Activated naive CD4-positive, alpha-beta T cell treated with anti-CD3 and anti-CD28 coated beads, Interleukin-2, amount 10 ng/mL, durations not matched to agents 7 days and 5 days (primary cell): Measurements from ENCODE around the gene SIPA1L3.

Experiments used
- CTCF ChIA-PET: fragments of 350-600 bp; sonication (Branson Sonifier 250); formaldehyde crosslinking; loops from one replicate; lab custom pipeline; 2021; ENCODE audit warnings: antibody characterized with exemption; lab: Charles Lee
- DNase-seq: peaks from one replicate; pipeline ENCODE4 v3.0.0-alpha.2; 2020
- H3K27ac Mint-ChIP-seq: one replicate; pipeline ENCODE4 v1.8.0; 2021; ENCODE audit warnings: mild to moderate bottlenecking, moderate library complexity, mixed read lengths
- H3K27me3 Mint-ChIP-seq: one replicate; pipeline ENCODE4 v1.8.0; 2021; ENCODE audit warnings: mild to moderate bottlenecking, mixed read lengths
- H3K36me3 Mint-ChIP-seq: one replicate; pipeline ENCODE4 v1.8.0; 2021; ENCODE audit warnings: mixed read lengths
- H3K4me1 Mint-ChIP-seq: one replicate; pipeline ENCODE4 v1.8.0; 2021; ENCODE audit warnings: mixed read lengths
- H3K4me3 Mint-ChIP-seq: one replicate; pipeline ENCODE4 v1.8.0; 2021; ENCODE audit warnings: mild to moderate bottlenecking, moderate library complexity, mixed read lengths
- H3K9me3 Mint-ChIP-seq: one replicate; pipeline ENCODE4 v1.8.0; 2021; ENCODE audit warnings: mixed read lengths

Gene SIPA1L3

DNA sequence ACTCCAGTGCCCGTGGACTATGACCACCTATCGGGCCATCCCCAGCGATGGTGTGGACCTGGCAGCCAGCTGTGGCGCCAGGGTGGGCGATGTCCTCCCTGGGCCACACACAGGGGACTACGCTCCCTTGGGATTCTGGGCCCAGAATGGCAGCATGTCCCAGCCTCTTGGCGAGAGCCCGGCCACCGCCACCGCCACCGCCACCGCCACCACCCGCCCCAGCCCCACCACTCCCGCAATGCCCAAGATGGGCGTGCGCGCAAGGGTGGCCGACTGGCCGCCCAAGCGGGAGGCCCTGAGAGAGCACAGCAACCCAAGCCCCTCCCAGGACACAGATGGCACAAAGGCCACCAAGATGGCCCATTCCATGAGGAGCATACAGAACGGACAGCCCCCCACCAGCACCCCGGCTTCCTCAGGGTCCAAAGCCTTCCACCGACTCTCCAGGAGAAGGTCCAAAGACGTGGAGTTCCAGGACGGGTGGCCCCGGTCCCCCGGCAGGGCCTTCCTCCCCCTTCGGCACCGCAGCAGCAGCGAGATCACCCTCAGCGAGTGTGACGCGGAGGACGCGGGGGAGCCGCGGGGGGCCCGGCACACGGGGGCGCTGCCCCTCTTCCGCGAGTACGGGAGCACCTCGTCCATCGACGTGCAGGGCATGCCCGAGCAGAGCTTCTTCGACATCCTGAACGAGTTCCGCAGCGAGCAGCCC, 174.7 kb downstream of the SIPA1L3 start:
- Mint-ChIP-seq H3K4me1 (peaks cover 10% of the 10 kb centered on the region), H3K27ac (no peak overlapping the region), H3K36me3 (peaks cover 7% of the 10 kb centered on the region), H3K4me3 (no peak overlapping the region), H3K27me3 (no peaks in the 10 kb centered on the region), H3K9me3 (peaks cover 3% of the 10 kb centered on the region)
- no peak for DNase-seq
- CTCF ChIA-PET: no interaction called here

DNA sequence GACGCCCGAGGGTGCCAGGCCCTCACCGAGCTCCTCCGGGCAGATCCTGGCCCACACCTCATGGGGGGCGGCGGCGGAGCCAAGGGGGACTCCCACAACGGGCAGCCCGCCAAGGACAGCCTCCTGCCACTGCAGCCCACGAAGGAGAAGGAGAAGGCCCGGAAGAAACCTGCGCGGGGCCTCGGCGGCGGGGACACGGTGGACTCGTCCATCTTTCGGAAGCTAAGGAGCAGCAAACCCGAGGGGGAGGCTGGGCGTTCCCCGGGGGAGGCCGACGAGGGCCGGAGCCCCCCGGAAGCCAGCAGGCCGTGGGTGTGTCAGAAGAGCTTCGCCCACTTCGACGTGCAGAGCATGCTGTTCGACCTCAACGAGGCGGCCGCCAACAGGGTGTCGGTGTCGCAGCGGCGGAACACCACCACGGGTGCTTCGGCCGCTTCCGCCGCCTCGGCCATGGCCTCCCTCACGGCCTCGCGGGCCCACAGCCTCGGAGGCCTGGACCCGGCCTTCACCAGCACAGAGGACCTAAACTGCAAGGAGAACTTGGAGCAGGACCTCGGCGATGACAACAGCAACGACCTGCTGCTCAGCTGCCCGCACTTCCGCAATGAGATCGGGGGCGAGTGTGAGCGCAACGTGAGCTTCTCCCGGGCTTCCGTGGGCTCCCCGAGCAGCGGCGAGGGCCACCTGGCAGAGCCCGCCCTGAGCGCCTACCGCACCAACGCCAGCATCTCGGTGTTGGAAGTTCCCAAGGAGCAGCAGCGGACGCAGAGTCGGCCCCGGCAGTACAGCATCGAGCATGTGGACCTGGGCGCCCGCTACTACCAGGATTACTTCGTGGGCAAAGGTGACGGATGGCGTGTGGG, 175.5 kb downstream of the SIPA1L3 start:
- no peak overlapping the region for H3K4me3 Mint-ChIP-seq
- no peak for DNase-seq
- CTCF ChIA-PET: interaction anchor here (1.0 kb wide), 1 partner anchor 12 kb away, joined by 3 read pairs; no protein-coding TSS in a partner anchor
- H3K27ac Mint-ChIP-seq: no peak overlapping the region
- no peaks in the 10 kb centered on the region for H3K27me3 Mint-ChIP-seq
- peaks cover 7% of the 10 kb centered on the region for H3K36me3 Mint-ChIP-seq
- H3K4me1 Mint-ChIP-seq: peaks cover 10% of the 10 kb centered on the region
- no peaks in the 10 kb centered on the region for H3K9me3 Mint-ChIP-seq

DNA sequence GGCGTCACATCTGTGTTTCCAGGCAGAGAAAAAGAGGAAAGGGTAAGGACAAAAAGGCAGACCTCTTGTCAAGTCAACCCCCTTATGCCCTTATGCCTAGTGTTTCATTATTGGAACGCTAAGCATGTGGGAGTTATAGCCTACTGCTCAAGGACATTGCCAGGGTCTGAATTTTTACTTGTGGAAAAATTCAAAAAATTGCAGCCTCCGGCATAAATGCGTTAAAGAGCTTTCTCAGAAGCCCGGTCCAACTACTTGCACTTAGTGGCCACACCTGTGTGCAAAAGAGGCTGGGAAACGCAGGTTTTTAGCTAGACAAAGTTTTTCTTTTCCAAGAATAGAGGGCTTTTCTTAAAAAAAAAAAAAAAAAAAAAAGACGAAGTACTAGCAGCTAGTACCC, 177.2 kb downstream of the SIPA1L3 start:
- H3K36me3 Mint-ChIP-seq: peaks cover 7% of the 10 kb centered on the region
- no peak for DNase-seq
- no peaks in the 10 kb centered on the region for H3K27me3 Mint-ChIP-seq
- H3K9me3 Mint-ChIP-seq: no peaks in the 10 kb centered on the region
- CTCF ChIA-PET: no interaction called here
- no peak overlapping the region for H3K27ac Mint-ChIP-seq
- peaks cover 10% of the 10 kb centered on the region for H3K4me1 Mint-ChIP-seq
- no peak overlapping the region for H3K4me3 Mint-ChIP-seq

DNA sequence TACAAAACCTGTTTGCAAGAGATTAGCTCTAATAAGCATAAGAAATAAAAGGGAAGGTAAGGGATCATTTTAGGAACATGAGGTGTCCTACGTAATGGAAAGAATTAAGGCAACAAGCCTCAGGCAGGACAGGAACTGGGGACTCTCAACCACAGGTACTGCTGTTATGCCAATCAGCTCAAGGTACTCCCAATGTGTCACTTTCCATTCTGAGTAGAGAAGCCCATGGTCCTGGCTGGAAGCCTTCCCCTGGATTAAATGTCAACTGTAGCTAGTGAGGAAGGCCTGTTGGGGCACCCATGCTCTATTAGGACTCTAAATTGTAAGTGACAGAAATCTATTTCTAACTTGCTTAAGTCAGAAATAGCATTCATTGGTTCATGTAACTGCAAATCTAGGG, 182.4 kb downstream of the SIPA1L3 start:
- H3K4me3 Mint-ChIP-seq: no peak overlapping the region
- no peak overlapping the region for H3K27ac Mint-ChIP-seq
- H3K9me3 Mint-ChIP-seq: no peaks in the 10 kb centered on the region
- no peaks in the 10 kb centered on the region for H3K4me1 Mint-ChIP-seq
- no peaks in the 10 kb centered on the region for H3K27me3 Mint-ChIP-seq
- peaks cover 1% of the 10 kb centered on the region for H3K36me3 Mint-ChIP-seq
- no peak for DNase-seq
- CTCF ChIA-PET: no interaction called here

DNA sequence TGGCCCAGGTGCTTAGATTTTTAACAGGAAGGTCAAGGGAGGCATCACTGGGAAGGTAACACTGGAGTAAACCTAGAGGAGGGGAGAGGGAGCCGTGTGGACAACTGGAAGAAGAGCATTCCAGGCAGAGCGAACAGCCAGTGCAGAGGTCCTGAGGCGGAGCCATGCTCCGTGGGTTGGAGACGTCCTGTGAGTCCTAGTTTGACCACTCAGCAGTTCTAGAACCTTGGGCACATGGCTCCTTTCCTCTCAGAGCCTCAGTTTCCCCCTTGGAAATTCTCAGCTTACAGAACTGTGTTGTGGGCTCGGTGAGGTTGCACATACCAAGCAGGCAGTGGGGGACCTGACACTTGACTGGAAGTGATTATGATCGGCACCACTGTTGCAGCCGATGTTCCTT, 186.1 kb downstream of the SIPA1L3 start:
- Mint-ChIP-seq H3K36me3 (peaks cover 1% of the 10 kb centered on the region), H3K27ac (no peak overlapping the region), H3K27me3 (no peaks in the 10 kb centered on the region), H3K4me3 (no peak overlapping the region), H3K4me1 (no peaks in the 10 kb centered on the region), H3K9me3 (no peaks in the 10 kb centered on the region)
- CTCF ChIA-PET: interaction anchor here (3.0 kb wide), 1 partner anchor 191 kb away, joined by 18 read pairs; no protein-coding TSS in a partner anchor
- no peak for DNase-seq

DNA sequence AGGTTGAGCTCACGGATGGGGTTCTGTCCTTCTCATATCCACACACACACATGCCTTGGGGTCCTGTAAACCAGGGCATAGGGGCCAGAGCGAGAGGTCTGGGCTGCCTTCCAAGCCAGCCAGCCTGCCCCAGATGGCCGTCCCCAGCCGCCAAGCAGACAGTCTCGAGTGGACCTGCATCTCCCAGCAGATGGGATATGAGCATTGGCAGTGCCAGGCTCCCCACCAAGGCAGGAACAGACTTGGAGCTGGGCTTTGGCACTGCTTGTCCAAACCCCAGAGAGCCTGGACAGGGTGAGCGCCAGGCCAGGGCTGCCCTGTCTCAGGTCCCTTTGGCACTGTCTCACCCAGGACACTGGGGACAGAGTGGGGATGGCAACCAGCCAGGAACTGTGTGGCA, 186.6 kb downstream of the SIPA1L3 start:
- no peak overlapping the region for H3K27ac Mint-ChIP-seq
- CTCF ChIA-PET: interaction anchor here (3.0 kb wide), 1 partner anchor 191 kb away, joined by 18 read pairs; no protein-coding TSS in a partner anchor

DNA sequence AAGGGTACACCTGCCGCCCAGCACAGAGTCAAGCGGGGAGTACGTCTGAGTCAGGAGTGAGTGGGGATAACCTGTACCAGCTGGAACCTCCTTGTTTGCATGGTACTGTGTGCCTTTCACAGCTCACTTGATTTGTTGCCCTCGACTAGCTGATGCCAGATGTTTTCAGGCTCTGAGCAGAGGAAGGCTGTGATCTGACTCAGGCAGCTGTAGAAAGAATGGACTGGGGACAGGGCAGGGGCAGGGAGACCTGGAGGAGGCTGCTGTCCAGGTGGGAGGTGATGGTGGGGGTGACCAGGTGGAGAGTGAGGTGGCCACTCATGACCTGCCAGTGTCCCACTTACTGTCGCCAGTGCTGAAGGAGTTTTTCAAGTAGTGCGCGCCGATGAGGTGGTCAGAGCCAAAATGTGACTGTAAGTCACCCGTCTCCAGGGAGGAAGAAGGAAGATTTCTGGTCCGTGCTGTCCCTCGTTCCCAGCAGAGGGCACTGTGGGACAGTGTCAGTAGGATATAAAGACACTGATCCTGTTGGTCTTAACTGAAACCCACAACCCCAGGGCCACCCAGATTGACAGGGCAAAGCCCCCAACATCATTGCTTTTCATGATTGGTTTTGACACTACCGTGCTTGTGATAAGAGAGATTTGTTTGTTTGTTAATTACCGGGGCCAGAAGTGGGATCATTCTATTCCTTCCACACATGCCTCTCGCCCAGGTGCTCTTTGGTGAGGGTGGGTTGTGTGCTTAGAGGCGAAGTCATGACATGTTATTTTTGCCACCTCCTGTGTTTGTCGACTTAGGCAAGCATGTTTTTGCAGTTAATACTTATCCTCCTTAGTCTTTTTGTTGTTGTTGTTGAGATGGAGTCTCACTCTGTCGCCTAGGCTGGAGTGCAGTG, 188.7 kb downstream of the SIPA1L3 start:
- CTCF ChIA-PET: interaction anchor here (0.7 to 3.0 kb wide), 11 partner anchors 12 to 193 kb away, joined by 3 to 18 read pairs (median 3); no protein-coding TSS in a partner anchor
- H3K4me1 Mint-ChIP-seq: no peaks in the 10 kb centered on the region
- peaks cover 6% of the 10 kb centered on the region for H3K9me3 Mint-ChIP-seq
- no peak overlapping the region for H3K4me3 Mint-ChIP-seq
- H3K27me3 Mint-ChIP-seq: no peaks in the 10 kb centered on the region
- peak; percentile 76 for DNase-seq
- H3K36me3 Mint-ChIP-seq: peaks cover 15% of the 10 kb centered on the region
- no peak overlapping the region for H3K27ac Mint-ChIP-seq

More for the DNA sequence above, 186.6 kb downstream of the SIPA1L3 start:
- H3K36me3 Mint-ChIP-seq: peaks cover 1% of the 10 kb centered on the region
- no peaks in the 10 kb centered on the region for H3K9me3 Mint-ChIP-seq
- no peaks in the 10 kb centered on the region for H3K27me3 Mint-ChIP-seq
- DNase-seq: no peak
- no peak overlapping the region for H3K4me3 Mint-ChIP-seq
- no peaks in the 10 kb centered on the region for H3K4me1 Mint-ChIP-seq

DNA sequence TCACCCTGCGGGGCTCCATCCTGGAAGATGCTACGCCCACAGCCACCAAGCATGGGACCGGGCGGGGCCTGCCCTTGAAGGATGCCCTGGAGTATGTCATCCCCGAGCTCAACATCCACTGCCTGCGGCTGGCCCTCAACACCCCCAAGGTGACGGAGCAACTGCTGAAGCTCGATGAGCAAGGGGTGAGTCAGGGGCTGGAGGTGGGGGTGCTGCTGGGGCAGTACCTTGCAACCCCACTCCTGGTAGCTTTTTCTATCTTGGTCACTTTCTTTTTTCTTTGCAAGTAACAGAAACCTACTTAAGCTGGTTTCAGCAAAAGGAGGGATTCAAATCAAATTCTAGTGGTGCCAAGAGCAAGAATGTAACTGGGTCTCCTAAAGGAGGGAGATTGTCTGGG, 193.0 kb downstream of the SIPA1L3 start:
- no peaks in the 10 kb centered on the region for H3K27me3 Mint-ChIP-seq
- H3K4me1 Mint-ChIP-seq: no peaks in the 10 kb centered on the region
- H3K4me3 Mint-ChIP-seq: no peak overlapping the region
- peaks cover 6% of the 10 kb centered on the region for H3K9me3 Mint-ChIP-seq
- peaks cover 26% of the 10 kb centered on the region for H3K36me3 Mint-ChIP-seq
- CTCF ChIA-PET: interaction anchor here (0.6 kb wide), 1 partner anchor 1192 kb away, joined by 3 read pairs; no protein-coding TSS in a partner anchor
- no peak for DNase-seq
- H3K27ac Mint-ChIP-seq: no peak overlapping the region

DNA sequence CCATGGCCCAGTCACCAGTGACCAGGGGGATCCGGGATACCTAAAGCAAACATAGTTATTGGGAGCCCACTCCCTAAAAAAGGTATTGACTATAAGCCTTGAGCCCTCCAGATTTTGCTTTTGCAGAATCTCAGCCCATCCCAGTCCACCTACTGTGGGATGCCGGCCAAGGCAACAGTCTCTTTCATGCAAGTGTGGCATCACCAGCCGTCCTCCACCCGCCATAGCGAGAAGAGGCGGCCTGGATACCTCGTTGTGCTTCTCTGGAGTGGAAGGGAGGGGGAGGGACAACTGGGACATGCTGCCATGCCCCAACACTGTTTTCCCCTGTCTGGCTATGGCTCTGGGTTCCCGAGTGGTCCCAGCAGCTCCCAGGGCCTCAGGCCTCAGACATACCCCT, 193.6 kb downstream of the SIPA1L3 start:
- no peak overlapping the region for H3K27ac Mint-ChIP-seq
- H3K36me3 Mint-ChIP-seq: peaks cover 26% of the 10 kb centered on the region
- H3K4me3 Mint-ChIP-seq: no peak overlapping the region
- CTCF ChIA-PET: no interaction called here
- H3K4me1 Mint-ChIP-seq: no peaks in the 10 kb centered on the region
- H3K27me3 Mint-ChIP-seq: no peaks in the 10 kb centered on the region
- H3K9me3 Mint-ChIP-seq: peaks cover 6% of the 10 kb centered on the region
- DNase-seq: no peak

DNA sequence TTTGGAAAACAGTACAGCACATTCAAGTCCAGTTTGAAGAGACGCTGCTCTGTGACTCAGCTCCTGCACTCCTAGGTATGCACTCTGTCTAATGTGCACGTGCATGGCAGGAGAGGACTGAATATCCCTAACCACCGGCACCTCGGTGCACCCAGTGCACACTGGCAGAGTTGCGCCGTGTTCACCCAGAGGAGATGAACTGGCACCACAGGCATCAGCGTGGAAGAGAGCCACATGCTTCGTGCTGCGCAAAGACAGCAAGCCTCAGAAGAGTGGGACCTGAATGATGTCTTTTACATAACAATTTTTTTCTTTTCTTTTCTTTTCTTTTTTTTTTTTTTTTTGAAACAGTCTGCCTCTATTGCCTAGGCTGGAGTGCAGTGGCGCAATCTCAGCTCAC, 194.7 kb downstream of the SIPA1L3 start:
- Mint-ChIP-seq H3K27ac (no peak overlapping the region), H3K27me3 (no peaks in the 10 kb centered on the region), H3K9me3 (peaks cover 6% of the 10 kb centered on the region), H3K4me3 (no peak overlapping the region), H3K36me3 (peaks cover 30% of the 10 kb centered on the region), H3K4me1 (no peaks in the 10 kb centered on the region)
- no peak for DNase-seq
- CTCF ChIA-PET: no interaction called here

DNA sequence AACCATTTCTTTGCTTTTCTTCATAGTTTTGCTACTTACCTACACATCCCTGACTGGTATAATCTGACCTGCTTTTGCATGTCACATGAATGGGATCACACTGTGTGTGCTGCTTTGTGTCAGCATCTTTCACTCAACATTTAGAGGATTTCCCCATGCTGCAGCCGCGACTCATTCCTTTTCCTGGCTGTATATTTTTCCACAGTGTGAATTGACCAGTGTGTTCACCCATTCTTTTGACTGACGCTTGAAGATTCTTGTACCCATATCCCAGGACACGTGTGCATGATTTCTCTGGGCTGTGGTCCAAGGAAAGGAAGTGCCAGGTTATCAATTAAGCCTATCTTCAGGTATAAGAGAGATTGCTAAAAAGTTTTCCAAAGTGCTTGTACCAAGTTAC, 198.6 kb downstream of the SIPA1L3 start:
- H3K27ac Mint-ChIP-seq: no peak overlapping the region
- no peaks in the 10 kb centered on the region for H3K9me3 Mint-ChIP-seq
- peaks cover 35% of the 10 kb centered on the region for H3K36me3 Mint-ChIP-seq
- CTCF ChIA-PET: no interaction called here
- no peak overlapping the region for H3K4me3 Mint-ChIP-seq
- no peaks in the 10 kb centered on the region for H3K27me3 Mint-ChIP-seq
- DNase-seq: no peak
- H3K4me1 Mint-ChIP-seq: no peaks in the 10 kb centered on the region

DNA sequence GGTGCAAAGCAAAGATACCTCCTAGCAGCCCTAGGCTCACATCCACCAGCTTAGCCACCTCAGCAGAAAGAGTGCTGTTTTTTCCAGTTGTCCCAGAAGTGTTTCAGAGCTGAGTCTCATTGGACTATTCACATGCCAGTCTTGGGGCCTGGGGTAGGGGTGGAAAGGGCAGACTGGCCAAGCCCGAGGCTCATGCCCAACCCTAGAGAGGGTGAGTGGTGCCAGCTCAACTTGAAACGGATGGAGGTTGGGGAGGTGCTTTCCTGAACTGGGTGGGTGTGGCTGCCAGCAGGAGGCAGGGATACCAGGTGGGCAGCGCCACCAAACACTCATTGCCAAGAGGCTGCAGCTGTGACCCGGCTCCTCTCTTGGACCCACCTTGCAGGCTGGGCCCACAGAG, 200.1 kb downstream of the SIPA1L3 start:
- CTCF ChIA-PET: no interaction called here
- no peaks in the 10 kb centered on the region for H3K9me3 Mint-ChIP-seq
- no peak for DNase-seq
- no peak overlapping the region for H3K27ac Mint-ChIP-seq
- H3K4me1 Mint-ChIP-seq: no peaks in the 10 kb centered on the region
- H3K36me3 Mint-ChIP-seq: peaks cover 38% of the 10 kb centered on the region
- H3K4me3 Mint-ChIP-seq: no peak overlapping the region
- H3K27me3 Mint-ChIP-seq: no peaks in the 10 kb centered on the region

DNA sequence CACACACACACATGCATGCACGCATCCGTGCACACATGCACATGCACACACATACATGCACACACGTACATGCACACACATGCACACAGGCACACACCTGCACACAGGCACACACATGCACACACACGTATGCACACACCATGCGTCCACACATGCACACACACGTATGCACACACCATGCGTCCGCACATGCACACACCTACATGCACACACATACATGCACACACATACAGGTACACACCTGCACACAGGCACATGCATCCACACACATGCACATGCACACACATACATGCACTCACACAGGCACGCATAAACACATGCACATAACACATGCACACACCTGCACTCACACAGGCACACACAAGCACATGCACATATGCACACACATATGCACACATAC, 204.9 kb downstream of the SIPA1L3 start:
- CTCF ChIA-PET: interaction anchor here (0.9 kb wide), 1 partner anchor 26 kb away, joined by 3 read pairs; no protein-coding TSS in a partner anchor
- no peaks in the 10 kb centered on the region for H3K27me3 Mint-ChIP-seq
- no peaks in the 10 kb centered on the region for H3K9me3 Mint-ChIP-seq
- H3K36me3 Mint-ChIP-seq: peaks cover 42% of the 10 kb centered on the region
- peaks cover 22% of the 10 kb centered on the region for H3K4me1 Mint-ChIP-seq
- H3K4me3 Mint-ChIP-seq: no peak overlapping the region
- no peak overlapping the region for H3K27ac Mint-ChIP-seq
- DNase-seq: no peak

DNA sequence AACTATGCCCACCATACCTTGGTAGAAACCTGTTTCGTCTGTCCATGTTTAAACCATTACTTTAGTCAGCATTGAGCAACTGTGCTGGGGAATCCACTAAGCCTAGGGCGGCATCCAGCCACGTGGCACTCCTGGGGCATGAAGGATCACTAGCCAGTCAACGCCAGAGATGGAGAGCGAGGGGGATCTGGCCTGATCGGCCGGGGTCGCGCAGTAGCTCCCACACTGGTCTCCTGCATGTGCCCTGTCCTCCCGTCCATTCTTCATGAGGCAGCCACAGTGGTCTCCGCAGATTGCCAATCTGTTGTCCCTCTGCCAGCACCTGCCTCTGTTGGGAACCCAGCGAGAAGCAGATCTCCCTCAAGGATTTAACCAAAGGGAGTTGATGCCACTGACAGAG, 207.6 kb downstream of the SIPA1L3 start:
- no peak for DNase-seq
- no peak overlapping the region for H3K4me3 Mint-ChIP-seq
- peaks cover 22% of the 10 kb centered on the region for H3K4me1 Mint-ChIP-seq
- CTCF ChIA-PET: interaction anchor here (0.7 to 1.5 kb wide), 3 partner anchors 20 to 212 kb away, joined by 3 to 4 read pairs (median 3); no protein-coding TSS in a partner anchor
- H3K27ac Mint-ChIP-seq: no peak overlapping the region
- no peaks in the 10 kb centered on the region for H3K9me3 Mint-ChIP-seq
- no peaks in the 10 kb centered on the region for H3K27me3 Mint-ChIP-seq
- H3K36me3 Mint-ChIP-seq: peaks cover 41% of the 10 kb centered on the region
